Measurements from ENCODE around the gene CFH. TPM values are rescaled to one million over a fixed set of nuclear protein-coding genes. Genes with fewer than 3 reads are reported as not detected.
"Not testable (repeated sequence)": the region's sequence is repeated elsewhere in the genome, so short reads cannot be mapped to it uniquely, and the experiment has no call there.

Gene CFH
- not detected for total RNA-seq

GRCh38 chr1:196651637-196652215 is at the start of gene CFH:
TSS of gene CFH (plus strand) at chr1:196652043. CDS start at chr1:196652118, 75 bp downstream.
- no peak for DNase-seq

- no peak for DNase-seq
These were observed 48.2 kb upstream of the CFH start for GRCh38 chr1:196603651-196604050.

GRCh38 chr1:196607981-196608380 is 43.9 kb upstream of the CFH start:
- no peak for DNase-seq

- no peak for DNase-seq
These were observed 43.2 kb upstream of the CFH start, which contains the start of gene KCNT2 for GRCh38 chr1:196608390-196609369. TSS of gene KCNT2 (minus strand) at chr1:196608440. CDS start at chr1:196608309, 131 bp downstream.

GRCh38 chr1:196609370-196609737 is 42.5 kb upstream of the CFH start:
- DNase-seq, result no peak

GRCh38 chr1:196611873-196612272 is 40.0 kb upstream of the CFH start:
- DNase-seq, result no peak

- no peak for DNase-seq
These were observed 32.1 kb upstream of the CFH start for GRCh38 chr1:196619721-196620120.

- no peak for DNase-seq
These were observed 28.8 kb upstream of the CFH start for GRCh38 chr1:196623079-196623478.

GRCh38 chr1:196628838-196629237 is 23.0 kb upstream of the CFH start:
- no peak for DNase-seq

GRCh38 chr1:196637606-196638005 is 14.2 kb upstream of the CFH start:
- DNase-seq, result no peak

- DNase-seq, result no peak
These were observed 13.4 kb upstream of the CFH start for GRCh38 chr1:196638466-196638865.

GRCh38 chr1:196639291-196639690 is 12.6 kb upstream of the CFH start:
- DNase-seq, result not testable (repeated sequence)

GRCh38 chr1:196640976-196641375 is 10.9 kb upstream of the CFH start:
- no peak for DNase-seq

- DNase-seq, result no peak
These were observed 1.9 kb upstream of the CFH start for GRCh38 chr1:196649990-196650389.

- no peak for DNase-seq
These were observed 1.4 kb upstream of the CFH start for GRCh38 chr1:196650403-196650802.

GRCh38 chr1:196651079-196651478 is 764 bp upstream of the CFH start:
- no peak for DNase-seq

GRCh38 chr1:196654271-196654670 is 2.4 kb downstream of the CFH start:
- no peak for DNase-seq

- DNase-seq, result no peak
These were observed 3.2 kb downstream of the CFH start for GRCh38 chr1:196655071-196655470.

GRCh38 chr1:196655494-196655893 is 3.7 kb downstream of the CFH start:
- DNase-seq, result no peak

GRCh38 chr1:196659471-196659870 is 7.6 kb downstream of the CFH start:
- no peak for DNase-seq

- DNase-seq, result no peak
These were observed 8.4 kb downstream of the CFH start for GRCh38 chr1:196660272-196660671.

GRCh38 chr1:196660852-196661251 is 9.0 kb downstream of the CFH start:
- DNase-seq, result no peak

- DNase-seq, result no peak
These were observed 9.5 kb downstream of the CFH start for GRCh38 chr1:196661345-196661744.

GRCh38 chr1:196667131-196667530 is 15.3 kb downstream of the CFH start:
- DNase-seq, result no peak

Data from effector CD4-positive, alpha-beta T cell (primary cell).